Natural killer cell treated with Interleukin-12 subunit alpha and Interleukin-12 subunit beta and Interleukin-15 and Interleukin-18, amount 100 ng/mL, for 72 hours (primary cell): ENCODE measurements around the gene CTNNA2. TPM values are rescaled to one million over a fixed set of nuclear protein-coding genes. Genes with fewer than 3 reads are reported as not detected.

Experiments
- ATAC-seq, 2 donors: fragments of 150-1000 bp; cut with Tn5 transposase in 1 of 2; sonication (Bioruptor Pico), chemical (Tn5 transposase) in 1 of 2; 2 replicates each; pipeline ENCODE4 v1.10.0; 2021
- DNase-seq: peaks from one replicate; pipeline ENCODE4 v3.0.0; 2022; ENCODE audit warnings: low spot score
- H3K27ac Mint-ChIP-seq, 2 donors: 1 replicate in 1 of 2; 2 replicates in 1 of 2; pipeline ENCODE4 v1.8.0; 2022; ENCODE audit warnings: mixed read lengths in 2 of 2, mild to moderate bottlenecking in 1 of 2, moderate library complexity in 1 of 2
- H3K27me3 Mint-ChIP-seq, 2 donors: 1 replicate in 1 of 2; 2 replicates in 1 of 2; pipeline ENCODE4 v1.8.0; 2022; ENCODE audit warnings: mixed read lengths in 2 of 2
- H3K36me3 Mint-ChIP-seq: one replicate; pipeline ENCODE4 v1.8.0; 2022; ENCODE audit warnings: mixed read lengths
- H3K4me1 Mint-ChIP-seq, 2 donors: 1 replicate in 1 of 2; 2 replicates in 1 of 2; pipeline ENCODE4 v1.8.0; 2022; ENCODE audit warnings: low read depth in 2 of 2, mixed read lengths in 2 of 2, mild to moderate bottlenecking in 1 of 2
- H3K4me3 Mint-ChIP-seq: one replicate; pipeline ENCODE4 v1.8.0; 2022; ENCODE audit warnings: mixed read lengths
- H3K9me3 Mint-ChIP-seq: 2 replicates; pipeline ENCODE4 v1.8.0; 2022; ENCODE audit warnings: mixed read lengths
- total RNA-seq, 2 donors: library from RNA; stranded (reverse); gene quantifications; one replicate each; pipeline ENCODE4 v1.2.3, GENCODE V29; 2022

Gene CTNNA2
- total RNA-seq, 2 donors from 2014 or later: not detected

DNA sequence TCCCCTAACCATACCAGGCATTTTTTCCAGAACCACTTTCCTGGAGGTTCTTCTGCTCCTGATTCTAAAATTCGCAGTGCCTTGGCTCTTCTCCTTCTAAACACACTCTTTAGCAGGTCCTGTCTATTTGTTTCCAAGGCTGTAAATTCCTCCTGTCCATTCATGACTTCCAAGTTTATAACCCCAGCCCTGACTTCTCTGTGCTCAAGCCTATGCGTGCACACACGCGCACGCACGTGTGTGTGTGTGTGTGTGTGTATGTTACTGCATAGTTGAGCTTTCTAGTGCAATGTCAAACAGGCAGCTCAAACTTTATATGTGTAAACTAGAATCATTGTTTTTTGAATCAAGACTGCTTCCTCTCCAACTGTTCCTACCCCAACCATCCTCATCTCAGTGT lies 454.0 kb downstream of the CTNNA2 start:
- peaks cover 4% of the 10 kb centered on the region for H3K9me3 Mint-ChIP-seq
- H3K36me3 Mint-ChIP-seq: peaks cover 5% of the 10 kb centered on the region
- no peak for ATAC-seq
- H3K27ac Mint-ChIP-seq: no peak overlapping the region
- H3K4me1 Mint-ChIP-seq: no peaks in the 10 kb centered on the region
- H3K4me3 Mint-ChIP-seq: no peak overlapping the region
- H3K27me3 Mint-ChIP-seq: no peaks in the 10 kb centered on the region
- DNase-seq: no peak

DNA sequence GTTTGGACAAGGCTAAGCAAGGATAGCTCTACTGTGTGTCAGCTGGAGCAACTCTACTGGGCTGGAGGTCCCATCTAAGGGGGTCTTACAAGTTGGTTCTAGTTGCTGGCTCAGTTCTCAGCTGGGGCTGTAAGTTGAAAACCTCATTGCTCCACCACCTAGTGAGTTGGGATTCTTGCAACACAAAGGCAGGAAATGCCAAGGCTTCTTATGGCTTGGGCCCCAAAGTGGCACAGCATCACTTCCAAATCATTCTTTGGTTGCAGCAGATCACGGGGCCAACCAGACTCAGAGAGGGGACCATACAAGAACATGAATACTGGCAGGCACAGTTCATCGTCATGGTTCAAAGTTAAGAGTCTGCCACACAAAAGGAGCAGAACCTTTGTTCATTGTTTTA lies 459.0 kb downstream of the CTNNA2 start:
- Mint-ChIP-seq H3K36me3 (no peaks in the 10 kb centered on the region), H3K27ac (no peak overlapping the region), H3K4me3 (no peak overlapping the region), H3K9me3 (no peaks in the 10 kb centered on the region), H3K4me1 (no peaks in the 10 kb centered on the region), H3K27me3 (no peaks in the 10 kb centered on the region)
- DNase-seq (no peak), ATAC-seq (no peak)

DNA sequence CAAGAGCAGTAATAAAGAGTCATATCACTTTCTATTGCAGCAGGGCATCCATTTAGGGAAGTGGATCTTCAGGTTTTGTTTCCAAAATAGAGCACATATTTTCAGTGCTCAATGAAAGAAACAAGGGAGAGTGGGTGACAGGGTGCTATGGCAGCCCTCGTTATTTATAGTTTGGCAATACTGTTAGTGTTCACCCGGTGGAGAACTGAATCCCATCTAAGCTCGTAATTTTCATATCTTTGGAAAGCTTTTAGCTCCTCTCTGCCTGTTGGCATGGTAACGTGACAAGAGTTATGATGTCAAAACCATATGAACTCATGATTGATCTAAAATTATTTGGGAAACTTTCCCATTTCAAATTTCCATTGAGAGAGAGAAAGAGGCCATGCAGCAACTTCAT lies 459.8 kb downstream of the CTNNA2 start:
- Mint-ChIP-seq H3K4me1 (no peaks in the 10 kb centered on the region), H3K27me3 (no peaks in the 10 kb centered on the region), H3K9me3 (peaks cover 2% of the 10 kb centered on the region), H3K36me3 (no peaks in the 10 kb centered on the region), H3K27ac (no peak overlapping the region), H3K4me3 (no peak overlapping the region)
- no peak for DNase-seq
- ATAC-seq: no peak

DNA sequence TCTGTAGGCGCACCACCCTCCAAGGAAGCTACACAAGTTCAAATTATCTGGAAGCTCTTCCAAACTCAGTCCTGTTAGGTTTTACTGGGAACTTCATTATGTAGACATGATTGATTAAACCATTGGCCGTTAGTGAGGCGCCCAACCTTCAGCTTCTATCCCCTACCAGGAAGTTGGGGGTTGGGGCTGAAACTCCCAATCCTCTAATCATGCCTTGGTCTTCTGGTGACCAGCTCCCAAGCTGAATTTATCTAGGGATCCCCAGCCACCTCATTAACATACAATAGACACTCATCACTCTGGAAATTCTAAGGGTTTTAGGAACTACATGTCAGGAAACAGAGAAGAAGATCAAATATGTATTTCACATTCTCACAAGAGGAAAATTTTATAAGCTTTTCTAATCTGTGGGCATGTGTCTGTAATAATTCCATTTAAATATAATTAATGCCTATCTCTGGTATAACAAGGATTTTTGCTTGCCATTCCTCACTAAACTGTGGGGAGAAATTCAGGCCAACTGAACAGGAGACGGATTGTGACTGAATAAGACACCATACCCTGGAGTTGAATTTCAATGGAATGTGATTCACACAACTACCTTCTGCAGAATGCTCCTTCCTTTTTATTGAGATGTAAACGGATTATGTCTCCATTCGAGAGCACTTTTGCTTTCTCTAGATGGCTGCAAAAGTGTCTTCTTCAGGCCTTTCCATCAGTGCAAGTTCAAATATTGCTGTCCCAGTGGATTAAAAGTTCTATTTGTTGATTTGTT lies 463.1 kb downstream of the CTNNA2 start:
- no peaks in the 10 kb centered on the region for H3K4me1 Mint-ChIP-seq
- H3K9me3 Mint-ChIP-seq: peaks cover 6% of the 10 kb centered on the region
- ATAC-seq: no peak
- no peak for DNase-seq
- H3K4me3 Mint-ChIP-seq: no peak overlapping the region
- no peak overlapping the region for H3K27ac Mint-ChIP-seq
- H3K36me3 Mint-ChIP-seq: no peaks in the 10 kb centered on the region
- H3K27me3 Mint-ChIP-seq: no peaks in the 10 kb centered on the region

DNA sequence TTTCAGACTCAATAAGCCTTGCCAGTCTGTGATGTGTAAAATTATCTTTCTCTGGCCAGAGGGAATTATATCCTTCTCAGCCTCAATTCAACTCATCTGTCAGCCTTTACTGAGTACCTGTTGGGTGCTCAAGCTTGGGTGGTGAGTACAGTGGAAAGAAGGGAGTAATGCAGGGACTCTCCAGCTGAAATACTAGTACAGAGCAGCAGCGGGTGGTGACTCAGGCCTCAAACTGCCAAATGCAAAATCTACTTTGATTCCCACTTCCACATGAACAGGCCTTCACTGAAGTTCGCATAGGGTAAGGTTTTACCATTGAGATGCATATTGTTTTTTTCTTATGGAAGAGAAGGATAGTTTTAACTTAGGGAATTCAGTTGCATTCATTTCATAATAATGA lies 464.9 kb downstream of the CTNNA2 start:
- ATAC-seq (no peak), DNase-seq (no peak)
- peaks cover 10% of the 10 kb centered on the region for H3K9me3 Mint-ChIP-seq
- H3K27ac Mint-ChIP-seq: no peak overlapping the region
- no peaks in the 10 kb centered on the region for H3K36me3 Mint-ChIP-seq
- H3K27me3 Mint-ChIP-seq: no peaks in the 10 kb centered on the region
- no peak overlapping the region for H3K4me3 Mint-ChIP-seq
- no peaks in the 10 kb centered on the region for H3K4me1 Mint-ChIP-seq

DNA sequence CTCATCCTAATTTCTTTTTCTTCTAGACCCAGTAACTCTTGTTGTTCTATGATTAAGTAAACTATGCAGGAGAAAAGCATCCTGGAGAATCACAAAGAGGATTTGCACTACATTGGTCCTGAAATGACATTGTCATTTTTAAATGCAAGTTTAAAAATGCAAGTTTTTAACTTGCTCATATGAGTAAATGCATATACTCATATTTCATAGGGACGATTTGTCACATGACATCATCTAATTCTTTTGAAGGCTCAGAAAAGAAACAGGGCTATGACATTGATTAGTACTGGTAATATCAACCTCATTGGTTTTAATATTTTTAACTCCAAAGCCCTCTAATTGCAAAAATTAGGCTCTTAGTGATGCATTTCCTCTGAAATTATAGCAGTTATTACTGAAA lies 467.3 kb downstream of the CTNNA2 start:
- ATAC-seq: no peak
- no peak overlapping the region for H3K4me3 Mint-ChIP-seq

DNA sequence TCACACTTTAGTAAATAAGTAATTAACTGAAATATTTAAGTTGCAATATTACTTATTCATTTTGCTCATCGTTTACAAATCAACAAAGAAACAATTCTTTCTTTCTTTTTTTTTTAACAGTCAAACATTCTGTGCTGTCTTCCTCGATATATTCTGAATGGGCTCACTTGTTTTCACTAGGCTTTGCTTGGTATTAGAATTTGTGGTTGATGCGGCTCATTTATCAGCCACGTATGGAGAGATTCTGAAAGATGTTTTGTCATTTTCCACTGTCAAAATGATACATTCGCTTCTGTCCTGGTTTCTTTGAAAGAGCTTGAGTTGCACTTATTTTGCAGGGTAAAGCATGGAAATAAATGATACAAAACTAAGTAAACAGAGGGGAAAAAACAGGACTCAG lies 468.0 kb downstream of the CTNNA2 start:
- DNase-seq (no peak), ATAC-seq (no peak)
- Mint-ChIP-seq H3K4me1 (no peaks in the 10 kb centered on the region), H3K4me3 (no peak overlapping the region), H3K36me3 (no peaks in the 10 kb centered on the region), H3K27me3 (no peaks in the 10 kb centered on the region), H3K27ac (no peak overlapping the region), H3K9me3 (peaks cover 15% of the 10 kb centered on the region)

More for the DNA sequence above, 467.3 kb downstream of the CTNNA2 start:
- Mint-ChIP-seq H3K9me3 (peaks cover 12% of the 10 kb centered on the region), H3K4me1 (no peaks in the 10 kb centered on the region), H3K27me3 (no peaks in the 10 kb centered on the region), H3K27ac (no peak overlapping the region), H3K36me3 (no peaks in the 10 kb centered on the region)
- no peak for DNase-seq

DNA sequence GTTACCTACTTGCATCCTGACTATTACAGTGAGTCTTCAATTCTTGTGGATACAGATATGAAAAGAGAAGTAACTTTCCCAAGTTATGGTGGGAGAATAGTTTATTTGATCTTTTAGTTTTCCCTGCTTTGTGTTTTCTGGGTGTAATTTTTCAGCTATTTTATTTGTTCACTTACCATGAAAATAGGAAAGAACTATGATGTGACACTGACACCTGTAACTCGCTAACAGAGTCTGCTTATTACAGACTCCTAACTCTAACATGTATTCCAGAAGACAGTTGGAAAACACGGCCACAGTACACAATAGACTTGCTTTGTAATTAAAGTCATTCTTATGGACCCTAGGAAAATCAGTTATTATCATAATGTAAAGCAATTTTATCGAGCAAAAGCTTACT lies 468.5 kb downstream of the CTNNA2 start:
- DNase-seq (no peak), ATAC-seq (no peak)
- Mint-ChIP-seq H3K4me1 (no peaks in the 10 kb centered on the region), H3K9me3 (peaks cover 15% of the 10 kb centered on the region), H3K27me3 (no peaks in the 10 kb centered on the region), H3K36me3 (no peaks in the 10 kb centered on the region), H3K4me3 (no peak overlapping the region), H3K27ac (no peak overlapping the region)

DNA sequence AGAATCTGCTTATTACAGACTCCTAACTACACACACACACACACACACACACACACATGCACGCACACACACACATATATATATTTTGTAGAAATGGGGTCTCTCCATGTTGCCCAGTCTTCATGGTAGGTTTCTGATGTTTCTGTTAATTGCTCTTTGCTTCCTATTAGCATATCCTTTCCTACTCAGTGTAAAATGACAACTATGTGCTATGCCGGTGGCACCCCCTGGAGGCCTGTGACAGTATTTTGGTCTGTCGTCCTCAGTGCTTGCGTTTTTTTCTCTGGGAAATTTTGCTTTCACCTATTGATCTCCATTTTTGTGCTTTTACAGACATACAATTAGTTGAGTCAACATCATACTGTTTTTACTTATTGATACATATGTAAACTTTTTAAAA lies 469.6 kb downstream of the CTNNA2 start:
- no peak overlapping the region for H3K27ac Mint-ChIP-seq
- H3K36me3 Mint-ChIP-seq: no peaks in the 10 kb centered on the region
- H3K4me1 Mint-ChIP-seq: no peaks in the 10 kb centered on the region
- H3K4me3 Mint-ChIP-seq: no peak overlapping the region
- peaks cover 15% of the 10 kb centered on the region for H3K9me3 Mint-ChIP-seq
- ATAC-seq: no peak
- DNase-seq: no peak
- no peaks in the 10 kb centered on the region for H3K27me3 Mint-ChIP-seq

DNA sequence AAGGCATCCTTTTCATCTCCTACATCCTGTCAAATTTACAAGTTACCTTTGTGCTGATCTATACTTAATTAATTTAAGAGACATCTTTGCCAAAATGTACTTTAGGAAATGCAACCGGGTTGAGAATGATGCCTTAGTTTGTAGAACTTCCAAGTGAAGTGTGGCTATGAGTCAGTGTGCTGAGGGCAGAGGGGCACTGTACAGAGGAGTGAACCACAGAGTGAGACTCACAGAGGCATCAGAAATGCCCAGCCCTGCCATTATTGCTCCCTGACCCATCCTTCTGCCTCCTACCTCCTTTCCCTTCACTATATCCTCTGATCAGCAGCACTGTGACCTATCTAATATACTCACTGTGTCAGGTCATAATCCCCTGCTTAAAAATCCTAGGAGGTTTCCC lies 471.6 kb downstream of the CTNNA2 start:
- DNase-seq (no peak), ATAC-seq (no peak)
- Mint-ChIP-seq H3K27me3 (no peaks in the 10 kb centered on the region), H3K4me1 (no peaks in the 10 kb centered on the region), H3K4me3 (no peak overlapping the region), H3K36me3 (no peaks in the 10 kb centered on the region), H3K27ac (no peak overlapping the region), H3K9me3 (peaks cover 9% of the 10 kb centered on the region)

DNA sequence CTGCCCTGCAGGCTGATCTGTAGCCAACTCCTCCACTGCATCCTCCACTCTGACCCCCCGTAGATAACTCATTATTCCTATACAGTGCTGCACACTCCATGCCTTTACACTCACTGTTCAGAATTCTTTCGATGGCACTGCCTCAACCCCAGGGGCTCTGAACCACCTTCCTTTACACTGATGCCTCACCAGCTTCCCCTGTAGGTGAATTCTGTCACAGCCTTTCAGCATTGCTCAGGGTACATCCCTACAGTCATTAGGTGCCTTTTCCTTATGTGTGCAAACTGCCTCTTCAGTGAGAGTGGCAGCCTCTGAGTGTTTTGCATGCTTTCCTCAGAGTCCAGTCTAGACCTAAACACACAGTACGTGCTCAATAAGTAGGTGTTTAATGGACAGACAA lies 472.3 kb downstream of the CTNNA2 start:
- no peak for DNase-seq
- no peaks in the 10 kb centered on the region for H3K27me3 Mint-ChIP-seq
- ATAC-seq: no peak
- H3K36me3 Mint-ChIP-seq: no peaks in the 10 kb centered on the region
- H3K9me3 Mint-ChIP-seq: peaks cover 9% of the 10 kb centered on the region
- no peaks in the 10 kb centered on the region for H3K4me1 Mint-ChIP-seq
- no peak overlapping the region for H3K4me3 Mint-ChIP-seq
- no peak overlapping the region for H3K27ac Mint-ChIP-seq

DNA sequence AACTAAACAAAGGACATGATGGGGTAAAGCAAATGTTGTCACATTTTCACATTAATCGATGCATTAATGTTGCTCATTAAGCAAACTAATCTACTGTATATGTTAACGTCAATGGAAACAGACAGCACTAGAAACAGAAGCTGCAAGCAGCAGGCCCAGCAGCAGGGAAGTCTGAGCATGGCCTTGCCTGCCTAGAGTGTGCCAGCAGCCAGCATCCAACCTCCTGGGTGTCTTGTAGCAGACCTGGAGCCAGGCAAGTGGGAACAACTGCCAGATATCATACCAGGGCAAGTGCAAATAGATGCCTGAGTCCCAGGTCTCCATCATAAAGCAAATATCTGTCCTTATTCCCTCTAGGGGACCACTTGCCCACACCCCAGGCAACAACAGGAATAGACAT lies 472.7 kb downstream of the CTNNA2 start:
- DNase-seq: no peak
- Mint-ChIP-seq H3K36me3 (no peaks in the 10 kb centered on the region), H3K4me3 (no peak overlapping the region), H3K27ac (no peak overlapping the region), H3K4me1 (no peaks in the 10 kb centered on the region), H3K27me3 (no peaks in the 10 kb centered on the region), H3K9me3 (peaks cover 9% of the 10 kb centered on the region)
- ATAC-seq: no peak

DNA sequence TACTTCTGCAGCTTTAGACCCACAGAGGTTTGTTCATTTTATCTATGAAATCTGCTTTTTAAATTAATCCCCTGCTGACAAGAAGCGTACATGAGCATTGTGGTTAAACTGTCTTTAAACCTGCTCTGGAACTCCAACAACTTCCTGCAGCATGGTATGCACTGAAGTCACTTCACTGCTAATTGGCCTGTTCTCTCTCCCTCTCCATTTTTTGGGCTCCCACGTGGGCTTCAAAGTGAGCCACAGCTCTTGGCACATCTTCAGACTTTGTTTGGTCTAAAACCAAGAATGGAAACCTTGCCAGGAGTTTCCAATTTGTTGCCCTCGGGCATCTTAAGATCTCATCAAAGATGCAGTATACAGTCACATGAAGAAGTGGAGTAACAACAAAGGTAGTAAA lies 480.3 kb downstream of the CTNNA2 start:
- no peak overlapping the region for H3K4me3 Mint-ChIP-seq
- ATAC-seq: no peak

DNA sequence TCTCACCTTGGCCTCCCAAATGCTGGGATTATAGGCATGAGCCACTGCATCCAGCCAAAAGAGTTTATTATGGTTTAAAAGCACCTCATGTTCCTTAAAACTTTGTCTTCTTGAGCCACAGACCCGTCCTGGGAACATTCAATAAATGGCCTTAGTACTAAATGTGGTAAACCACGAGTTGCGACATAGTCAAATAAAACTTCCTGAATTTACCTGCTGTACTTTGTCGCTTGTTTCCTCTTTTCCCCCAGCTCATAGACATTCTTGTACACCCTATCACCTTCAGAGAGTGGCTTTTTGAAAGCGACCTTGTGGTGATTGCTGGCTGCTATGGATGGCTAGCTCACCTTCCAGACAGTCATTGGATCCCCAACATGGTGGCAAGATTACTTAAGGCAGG lies 481.3 kb downstream of the CTNNA2 start:
- no peak for DNase-seq
- Mint-ChIP-seq H3K9me3 (peaks cover 22% of the 10 kb centered on the region), H3K4me1 (peaks cover 0 to 2% of the 10 kb centered on the region in 2 donors), H3K36me3 (no peaks in the 10 kb centered on the region), H3K27ac (no peak overlapping the region), H3K27me3 (no peaks in the 10 kb centered on the region), H3K4me3 (no peak overlapping the region)
- ATAC-seq: no peak

More for the DNA sequence above, 480.3 kb downstream of the CTNNA2 start:
- Mint-ChIP-seq H3K36me3 (no peaks in the 10 kb centered on the region), H3K4me1 (peaks cover 0 to 2% of the 10 kb centered on the region in 2 donors), H3K27me3 (no peaks in the 10 kb centered on the region), H3K9me3 (peaks cover 20% of the 10 kb centered on the region), H3K27ac (no peak overlapping the region)
- DNase-seq: no peak

DNA sequence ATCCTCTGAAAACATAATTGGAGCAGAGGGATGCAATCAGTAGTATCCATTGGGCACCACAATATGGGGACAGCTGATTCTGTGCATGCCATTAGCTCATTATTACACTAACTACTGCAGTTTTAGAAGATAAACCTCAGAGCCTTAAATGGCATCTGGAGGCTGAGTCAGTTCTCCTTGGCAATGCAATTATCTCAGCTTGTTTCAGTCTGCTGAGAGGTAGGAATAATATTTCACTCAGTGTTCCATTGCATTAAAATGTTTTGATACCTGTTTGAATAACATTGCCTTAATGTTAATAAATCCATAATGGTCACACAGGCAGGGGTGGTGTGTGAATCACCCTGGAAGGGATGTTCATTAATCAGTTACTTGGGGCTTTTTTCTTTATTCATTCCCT lies 482.1 kb downstream of the CTNNA2 start:
- peaks cover 0 to 2% of the 10 kb centered on the region in 2 donors for H3K4me1 Mint-ChIP-seq
- no peaks in the 10 kb centered on the region for H3K27me3 Mint-ChIP-seq
- H3K36me3 Mint-ChIP-seq: no peaks in the 10 kb centered on the region
- DNase-seq (no peak), ATAC-seq (no peak)
- peaks cover 27% of the 10 kb centered on the region for H3K9me3 Mint-ChIP-seq
- no peak overlapping the region for H3K4me3 Mint-ChIP-seq
- H3K27ac Mint-ChIP-seq: no peak overlapping the region
